DND-41 (cell line): ENCODE data around the gene MITF.

Source experiments
- ATAC-seq: fragments of 200-7000 bp; cut with Tn5 transposase; 3 replicates; pipeline ENCODE4 v1.9.1; 2021; ENCODE audit warnings: low read depth; ENCODE audit not compliant: insufficient read depth
- DNase-seq: peaks from one replicate; pipeline ENCODE4 v3.0.0-alpha.2; 2020
- H2AFZ ChIP-seq: 2 replicates; pipeline ENCODE4 v1.6.0; 2012; ENCODE audit warnings: low read depth, low read length
- H3K27ac ChIP-seq: 2 replicates; pipeline ENCODE4 v1.5.1; 2012; ENCODE audit warnings: low read length, inconsistent platforms
- H3K27me3 ChIP-seq: fragments of 200-600 bp; sonication (generic); 2 replicates; pipeline ENCODE4 v1.6.0; 2012; ENCODE audit warnings: low read length, mild to moderate bottlenecking, inconsistent platforms; ENCODE audit not compliant: insufficient read depth, poor library complexity
- H3K36me3 ChIP-seq: 2 replicates; pipeline ENCODE4 v1.5.1; 2012; ENCODE audit warnings: low read length, inconsistent platforms; ENCODE audit not compliant: insufficient read depth
- H3K4me1 ChIP-seq: 2 replicates; pipeline ENCODE4 v1.5.1; 2012; ENCODE audit warnings: mild to moderate bottlenecking, low read length; ENCODE audit not compliant: insufficient read depth
- H3K4me2 ChIP-seq: 2 replicates; pipeline ENCODE4 v1.6.0; 2012; ENCODE audit warnings: mild to moderate bottlenecking, moderate library complexity, low read length, inconsistent platforms; ENCODE audit not compliant: insufficient read depth
- H3K4me3 ChIP-seq, 2 experiments: fragments of 200-600 bp in 1 of 2; shearing (Covaris generic) in 1 of 2; 2 replicates each; pipeline ENCODE4 v1.5.1; 2012 to 2016; ENCODE audit warnings: inconsistent platforms in 2 of 2, low read length in 2 of 2, mild to moderate bottlenecking in 2 of 2, low read depth in 1 of 2, moderate library complexity in 1 of 2
- H3K79me2 ChIP-seq: 2 replicates; pipeline ENCODE4 v1.6.0; 2012; ENCODE audit warnings: low read length, inconsistent platforms; ENCODE audit not compliant: insufficient read depth
- H3K9ac ChIP-seq: 2 replicates; pipeline ENCODE4 v1.6.0; 2012; ENCODE audit warnings: low read depth, mild to moderate bottlenecking, inconsistent platforms, low read length, moderate library complexity
- H3K9me3 ChIP-seq: 2 replicates; pipeline ENCODE4 v1.5.1; 2012; ENCODE audit warnings: low read length, moderate library complexity, mild to moderate bottlenecking, inconsistent platforms; ENCODE audit not compliant: insufficient read depth, severe bottlenecking
- H4K20me1 ChIP-seq: 2 replicates; pipeline ENCODE4 v1.6.0; 2012; ENCODE audit warnings: low read length; ENCODE audit not compliant: insufficient read depth
- EZH2 ChIP-seq: IDR thresholded peaks from 3 replicates; pipeline ENCODE4 v1.6.1; 2012; ENCODE audit warnings: borderline replicate concordance, low read depth, mild to moderate bottlenecking, moderate library complexity, low read length, inconsistent platforms; ENCODE audit not compliant: severe bottlenecking
- TF ChIP-seq, protein P1 (sequence below): IDR thresholded peaks from 2 replicates; pipeline ENCODE4 v1.5.1; 2012; ENCODE audit warnings: borderline replicate concordance, low read length, moderate library complexity, mild to moderate bottlenecking; ENCODE audit not compliant: poor library complexity, severe bottlenecking; ENCODE audit errors: extremely low read depth

The MITF gene

GRCh38 chr3:69879051-69879450 lies 139.8 kb downstream of the MITF start:
- no peak overlapping the region for H3K9ac ChIP-seq
- ATAC-seq (no peak), DNase-seq (no peak)
- peaks cover 8% of the 10 kb centered on the region for H3K27me3 ChIP-seq
- no peak overlapping the region for H2AFZ ChIP-seq
- H3K9me3 ChIP-seq, result no peaks in the 10 kb centered on the region
- no peaks in the 10 kb centered on the region for H4K20me1 ChIP-seq
- H3K79me2 ChIP-seq, result no peaks in the 10 kb centered on the region
- H3K4me2 ChIP-seq, result no peak overlapping the region
- no peak overlapping the region for H3K4me3 ChIP-seq
- no peak overlapping the region for H3K27ac ChIP-seq
- no peaks in the 10 kb centered on the region for H3K4me1 ChIP-seq
- TF ChIP-seq, protein P1, sequence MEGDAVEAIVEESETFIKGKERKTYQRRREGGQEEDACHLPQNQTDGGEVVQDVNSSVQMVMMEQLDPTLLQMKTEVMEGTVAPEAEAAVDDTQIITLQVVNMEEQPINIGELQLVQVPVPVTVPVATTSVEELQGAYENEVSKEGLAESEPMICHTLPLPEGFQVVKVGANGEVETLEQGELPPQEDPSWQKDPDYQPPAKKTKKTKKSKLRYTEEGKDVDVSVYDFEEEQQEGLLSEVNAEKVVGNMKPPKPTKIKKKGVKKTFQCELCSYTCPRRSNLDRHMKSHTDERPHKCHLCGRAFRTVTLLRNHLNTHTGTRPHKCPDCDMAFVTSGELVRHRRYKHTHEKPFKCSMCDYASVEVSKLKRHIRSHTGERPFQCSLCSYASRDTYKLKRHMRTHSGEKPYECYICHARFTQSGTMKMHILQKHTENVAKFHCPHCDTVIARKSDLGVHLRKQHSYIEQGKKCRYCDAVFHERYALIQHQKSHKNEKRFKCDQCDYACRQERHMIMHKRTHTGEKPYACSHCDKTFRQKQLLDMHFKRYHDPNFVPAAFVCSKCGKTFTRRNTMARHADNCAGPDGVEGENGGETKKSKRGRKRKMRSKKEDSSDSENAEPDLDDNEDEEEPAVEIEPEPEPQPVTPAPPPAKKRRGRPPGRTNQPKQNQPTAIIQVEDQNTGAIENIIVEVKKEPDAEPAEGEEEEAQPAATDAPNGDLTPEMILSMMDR, result no peak
- no peak for TF ChIP-seq EZH2
- H3K36me3 ChIP-seq, result no peaks in the 10 kb centered on the region

GRCh38 chr3:69880069-69880640 lies 140.9 kb downstream of the MITF start:
- Histone ChIP-seq H3K4me3 (no peak overlapping the region), H3K27ac (no peak overlapping the region), H3K4me1 (no peaks in the 10 kb centered on the region), H4K20me1 (no peaks in the 10 kb centered on the region), H3K36me3 (no peaks in the 10 kb centered on the region), H2AFZ (no peak overlapping the region), H3K27me3 (peaks cover 8% of the 10 kb centered on the region), H3K79me2 (no peaks in the 10 kb centered on the region), H3K9me3 (no peaks in the 10 kb centered on the region), H3K4me2 (no peak overlapping the region), H3K9ac (no peak overlapping the region)
- no peak for TF ChIP-seq EZH2
- TF ChIP-seq, protein P1, result no peak
- DNase-seq, result no peak
- ATAC-seq, result no peak

GRCh38 chr3:69881051-69881450 lies 141.8 kb downstream of the MITF start:
- no peaks in the 10 kb centered on the region for H3K36me3 ChIP-seq
- H2AFZ ChIP-seq, result no peak overlapping the region
- no peak overlapping the region for H3K4me2 ChIP-seq
- H3K4me1 ChIP-seq, result no peaks in the 10 kb centered on the region
- no peak overlapping the region for H3K4me3 ChIP-seq
- peaks cover 8% of the 10 kb centered on the region for H3K27me3 ChIP-seq
- no peak for ATAC-seq
- no peak overlapping the region for H3K27ac ChIP-seq
- no peaks in the 10 kb centered on the region for H3K79me2 ChIP-seq
- TF ChIP-seq EZH2, result no peak
- TF ChIP-seq, protein P1, result no peak
- H3K9ac ChIP-seq, result no peak overlapping the region
- no peaks in the 10 kb centered on the region for H4K20me1 ChIP-seq
- no peaks in the 10 kb centered on the region for H3K9me3 ChIP-seq
- DNase-seq, result no peak
